Measurements from ENCODE around the gene SOX14.

Gene SOX14

GRCh38 chr3:137764001-137764433, at the start of gene SOX14:
Gene SOX14 (plus strand): TSS chr3:137764315. CDS start chr3:137764785, 470 bp downstream.
- FAIRE-seq (no peak), DNase-seq (ENCODE audit: low spot score) (no peak)

GRCh38 chr3:137714551-137714950, 49.6 kb upstream of the SOX14 start:
- no peak for DNase-seq (ENCODE audit: low spot score)
- FAIRE-seq, result no peak

GRCh38 chr3:137724240-137724639, 39.9 kb upstream of the SOX14 start:
- FAIRE-seq (no peak), DNase-seq (ENCODE audit: low spot score) (no peak)

- DNase-seq (ENCODE audit: low spot score), result no peak
- FAIRE-seq, result no peak
These were observed 26.9 kb upstream of the SOX14 start for GRCh38 chr3:137737208-137737607.

DNA sequence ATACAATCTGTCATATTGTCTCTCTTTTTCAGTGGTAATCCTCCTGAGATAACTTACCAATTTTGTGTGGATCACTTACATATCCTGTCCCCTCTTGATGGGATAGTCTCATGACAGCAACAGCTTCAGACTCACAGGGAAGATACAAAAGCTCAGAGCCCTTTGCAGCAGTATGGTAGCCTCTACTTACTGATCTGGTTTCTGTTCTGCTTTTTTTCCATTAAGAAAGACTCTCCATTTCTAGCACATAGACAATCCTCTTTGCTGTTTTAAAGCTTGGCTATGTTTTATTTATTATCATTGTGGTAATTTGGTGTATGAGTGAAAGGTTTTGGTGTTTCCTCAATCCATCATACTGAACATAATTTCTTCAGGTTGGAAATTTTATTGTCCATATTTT, 25.4 kb upstream of the SOX14 start:
- DNase-seq (ENCODE audit: low spot score) (no peak), FAIRE-seq (no peak)

DNA sequence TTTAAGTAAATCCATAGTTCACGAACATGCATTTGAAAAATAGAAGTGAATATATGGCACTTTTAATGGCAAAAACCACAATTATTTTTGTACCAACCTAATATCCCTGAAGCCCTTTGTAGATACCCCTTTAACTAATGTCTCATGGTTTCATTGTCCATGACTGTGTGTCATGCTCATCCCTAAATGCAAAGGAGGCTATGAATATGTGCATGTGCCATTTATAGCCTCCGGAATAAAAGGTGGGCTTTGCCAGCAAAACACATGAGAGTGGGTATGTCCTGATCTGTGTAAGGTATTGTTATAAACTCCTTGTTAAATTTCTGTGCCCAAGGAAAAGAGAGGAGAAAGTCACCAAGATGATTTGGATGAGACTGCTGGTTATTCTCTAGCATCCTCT, 20.5 kb upstream of the SOX14 start:
- FAIRE-seq (no peak), DNase-seq (ENCODE audit: low spot score) (no peak)

DNA sequence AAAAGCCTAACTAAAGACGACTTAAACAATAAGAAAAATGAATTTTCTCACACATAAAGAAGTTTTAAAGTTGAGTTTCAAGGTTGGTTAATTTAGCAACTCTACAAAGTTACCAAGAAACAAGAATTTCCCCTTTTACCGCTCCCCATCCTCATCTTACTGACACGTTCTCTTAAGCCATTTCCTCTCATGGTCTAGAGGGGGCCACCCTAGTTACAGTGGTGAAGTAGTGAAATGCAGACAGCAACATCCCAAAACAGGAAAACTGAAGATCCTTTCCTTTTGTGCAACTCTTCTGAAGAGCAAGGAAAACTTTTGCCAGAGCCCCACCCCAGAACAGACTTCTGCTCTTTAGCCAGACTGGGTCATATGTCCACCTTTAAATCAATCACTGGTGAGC, 17.3 kb upstream of the SOX14 start:
- FAIRE-seq (no peak), DNase-seq (ENCODE audit: low spot score) (no peak)

DNA sequence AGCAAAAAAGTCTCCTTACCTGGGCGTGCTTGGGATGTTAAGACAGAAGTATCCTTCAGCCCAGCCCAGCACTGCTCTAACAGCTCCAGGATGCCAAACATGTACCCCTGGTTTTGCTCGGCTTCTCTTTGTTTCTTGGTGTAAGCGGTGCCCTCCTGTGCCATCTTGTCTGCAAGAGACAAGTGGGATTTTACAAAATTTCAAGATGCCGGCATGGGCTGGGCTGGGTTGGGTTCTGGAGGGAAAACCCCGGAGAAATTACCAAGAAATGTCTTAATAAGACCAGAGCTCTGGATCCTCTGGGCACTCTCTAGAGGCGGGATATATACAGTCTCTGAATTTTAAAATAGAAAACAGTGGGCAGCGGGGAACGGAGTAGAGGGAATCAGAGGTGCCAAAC, 4.6 kb upstream of the SOX14 start:
- FAIRE-seq (no peak), DNase-seq (ENCODE audit: low spot score) (no peak)

GRCh38 chr3:137760341-137761098, 3.6 kb upstream of the SOX14 start:
- DNase-seq (ENCODE audit: low spot score) (no peak), FAIRE-seq (no peak)

GRCh38 chr3:137761099-137761562, 3.0 kb upstream of the SOX14 start:
- FAIRE-seq (no peak), DNase-seq (ENCODE audit: low spot score) (no peak)

DNA sequence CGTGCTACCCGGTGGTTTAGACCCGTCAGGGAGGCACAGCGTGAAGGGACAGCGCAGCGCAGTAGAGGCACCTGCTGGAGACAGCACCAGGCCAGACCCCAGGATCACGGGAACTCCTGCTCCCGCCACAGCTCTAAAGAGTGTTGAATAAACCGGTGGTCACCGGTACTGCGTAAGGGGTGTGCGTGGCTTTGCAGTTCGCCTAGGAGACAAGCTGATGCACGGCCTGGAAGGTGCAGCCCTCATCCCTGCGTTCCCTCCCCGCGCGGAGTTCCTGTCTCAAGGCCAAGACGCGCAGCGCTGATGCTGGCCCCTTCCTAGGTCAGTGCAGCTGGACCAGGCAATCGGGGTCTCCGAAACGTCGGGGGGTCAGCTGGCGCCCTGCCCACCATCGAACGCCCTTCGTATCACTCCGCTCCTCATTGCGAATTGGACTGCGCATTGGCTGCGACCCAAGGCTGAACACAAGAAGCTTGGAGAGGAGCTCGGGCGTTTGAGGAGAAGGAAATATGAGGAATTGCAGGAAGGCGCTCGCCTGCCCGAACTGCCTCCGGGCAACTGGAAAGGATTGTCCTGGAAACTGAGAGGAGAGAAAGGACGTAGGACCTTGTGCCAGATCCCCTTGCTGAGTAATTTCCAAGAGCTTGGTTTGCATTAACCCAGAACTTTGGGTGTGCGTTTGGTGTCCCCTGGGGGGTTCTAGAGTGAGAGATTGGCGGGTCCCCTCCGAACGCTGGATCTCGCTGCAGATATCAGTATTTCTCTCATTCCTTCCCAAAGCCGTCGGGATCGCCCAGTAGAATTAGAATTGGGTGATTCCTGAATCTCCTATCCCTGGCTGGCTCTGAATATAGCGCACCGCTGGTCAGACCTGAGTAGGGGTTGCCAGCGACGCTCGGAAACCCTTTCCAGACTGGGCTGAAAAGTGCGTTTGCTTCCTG, 2.3 kb upstream of the SOX14 start:
- no peak for DNase-seq (ENCODE audit: low spot score)
- no peak for FAIRE-seq

DNA sequence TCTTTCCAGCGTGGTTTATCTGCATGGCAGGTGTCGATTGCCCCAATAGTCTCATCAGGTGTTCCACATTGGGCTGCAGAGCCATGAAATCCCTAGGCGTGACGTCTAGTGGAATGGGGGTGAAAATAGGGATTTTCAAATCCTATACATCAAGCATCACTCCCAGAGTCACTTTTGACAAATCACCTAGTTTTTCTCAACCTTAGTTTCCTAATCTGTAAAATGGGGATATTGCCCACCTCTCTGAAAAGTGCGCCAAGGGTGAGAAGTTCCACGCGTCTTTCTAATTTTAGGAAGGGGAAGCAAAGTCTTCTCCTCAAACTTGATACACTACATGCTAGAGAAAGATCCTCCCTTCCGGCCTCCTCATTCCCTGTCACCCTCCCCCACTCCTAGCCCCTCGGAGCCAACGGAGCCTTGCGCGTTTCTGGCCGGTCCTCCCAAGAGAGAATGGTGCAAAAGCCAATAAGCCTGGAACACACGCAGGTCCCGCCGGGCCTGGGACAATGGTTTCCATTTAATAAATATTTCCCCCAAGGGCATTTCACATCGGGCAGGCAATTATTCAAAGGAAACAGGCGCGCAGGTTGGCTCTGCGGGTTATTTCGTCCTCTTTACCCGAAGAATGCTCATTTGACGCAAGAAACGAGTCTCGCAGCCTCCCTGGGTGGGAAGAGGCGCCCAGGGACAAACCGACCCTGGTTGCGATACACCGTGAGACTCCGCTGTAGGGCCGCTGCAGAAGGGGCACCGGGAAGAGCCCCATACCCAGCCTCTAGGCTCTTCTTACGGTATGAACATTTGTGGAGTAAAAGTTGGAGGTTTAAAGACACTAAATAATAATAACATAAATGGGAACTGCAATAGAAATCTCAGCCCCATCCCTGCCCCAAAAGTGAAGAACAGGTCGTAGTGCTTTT, 1.2 kb upstream of the SOX14 start:
- FAIRE-seq, result no peak
- DNase-seq (ENCODE audit: low spot score), result no peak

DNA sequence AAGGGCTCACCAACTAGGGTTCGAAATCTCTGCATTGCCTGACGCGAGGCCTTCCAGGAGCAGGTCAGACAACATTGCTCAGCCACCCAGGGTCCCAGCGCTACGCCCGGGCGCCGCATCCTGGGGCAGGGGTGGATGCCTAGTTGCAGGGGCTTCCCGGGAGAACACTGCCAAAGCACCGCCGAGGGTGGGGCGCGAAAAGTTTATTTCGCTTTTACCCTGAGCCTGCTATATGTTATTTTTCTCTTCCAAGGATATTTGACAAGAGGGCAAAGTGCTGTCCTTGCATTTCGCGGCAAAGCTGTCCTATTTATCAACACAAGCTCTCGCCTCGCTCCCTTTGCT, 549 bp upstream of the SOX14 start:
- FAIRE-seq (no peak), DNase-seq (ENCODE audit: low spot score) (no peak)

DNA sequence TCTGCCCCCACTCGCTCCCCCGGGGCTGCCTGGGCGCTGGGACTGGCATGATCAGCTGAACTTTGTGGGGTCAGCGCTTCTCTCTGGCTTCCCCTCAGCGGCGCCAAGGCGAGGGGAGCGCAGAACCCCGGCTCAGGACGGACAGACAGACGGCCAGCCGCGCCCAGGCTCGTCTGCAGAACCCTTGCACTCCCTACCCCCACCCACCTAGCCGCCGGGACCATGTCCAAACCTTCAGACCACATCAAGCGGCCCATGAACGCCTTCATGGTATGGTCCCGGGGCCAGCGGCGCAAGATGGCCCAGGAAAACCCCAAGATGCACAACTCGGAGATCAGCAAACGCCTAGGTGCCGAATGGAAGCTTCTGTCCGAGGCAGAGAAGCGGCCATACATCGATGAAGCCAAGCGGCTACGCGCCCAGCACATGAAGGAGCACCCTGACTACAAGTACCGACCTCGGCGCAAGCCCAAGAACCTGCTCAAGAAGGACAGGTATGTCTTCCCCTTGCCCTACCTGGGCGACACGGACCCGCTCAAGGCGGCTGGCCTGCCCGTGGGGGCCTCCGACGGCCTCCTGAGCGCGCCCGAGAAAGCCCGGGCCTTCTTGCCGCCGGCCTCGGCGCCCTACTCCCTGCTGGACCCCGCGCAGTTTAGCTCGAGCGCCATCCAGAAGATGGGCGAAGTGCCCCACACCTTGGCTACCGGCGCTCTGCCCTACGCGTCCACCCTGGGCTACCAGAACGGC, 621 bp downstream of the SOX14 start:
- FAIRE-seq (no peak), DNase-seq (ENCODE audit: low spot score) (no peak)

- no peak for DNase-seq (ENCODE audit: low spot score)
- no peak for FAIRE-seq
These were observed 1.4 kb downstream of the SOX14 start for GRCh38 chr3:137765310-137766033.

DNA sequence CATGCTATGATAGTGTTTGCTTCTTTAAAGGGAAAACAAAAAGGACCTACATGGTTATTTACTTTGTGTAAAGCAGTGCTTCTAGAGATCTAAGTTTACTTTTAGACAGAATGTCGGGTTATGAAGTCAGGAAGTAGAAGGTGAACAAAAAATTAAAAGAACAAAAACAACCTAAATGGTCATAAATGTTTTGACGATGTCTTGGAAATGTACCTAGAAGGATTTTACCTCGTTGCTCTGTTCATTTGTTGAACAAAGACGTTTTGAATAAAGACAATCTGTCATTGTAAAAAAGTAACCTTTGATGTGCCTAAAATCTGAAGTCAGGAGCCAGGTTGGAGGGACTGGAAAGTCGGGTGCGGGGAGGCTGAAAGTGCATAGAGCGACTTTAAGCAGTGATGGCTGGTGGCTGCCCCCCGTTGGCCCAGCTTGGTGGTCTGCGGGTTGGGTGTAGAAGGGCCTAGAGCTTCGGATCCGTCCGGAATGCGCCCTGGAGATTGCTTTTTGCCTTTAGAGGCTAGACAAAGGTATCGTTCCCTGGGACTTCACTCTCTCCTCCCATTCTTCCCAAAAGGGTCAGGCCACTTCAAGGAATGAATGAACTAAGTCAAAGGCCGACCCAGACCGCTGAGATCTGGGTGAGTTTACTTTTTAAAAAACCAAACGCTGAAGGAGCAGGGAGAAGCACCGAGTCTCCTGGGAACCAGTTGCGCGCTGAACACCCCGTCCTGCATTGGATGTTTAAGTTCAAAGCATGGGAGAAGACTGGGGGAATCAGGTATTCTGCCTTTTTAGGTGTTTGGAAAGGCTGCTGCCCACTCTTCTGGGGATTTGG, 2.1 kb downstream of the SOX14 start:
- no peak for FAIRE-seq

GRCh38 chr3:137766876-137767537, 2.9 kb downstream of the SOX14 start:
- no peak for FAIRE-seq
- DNase-seq (ENCODE audit: low spot score), result no peak

More for the DNA sequence above, 2.1 kb downstream of the SOX14 start:
- no peak for DNase-seq (ENCODE audit: low spot score)

DNA sequence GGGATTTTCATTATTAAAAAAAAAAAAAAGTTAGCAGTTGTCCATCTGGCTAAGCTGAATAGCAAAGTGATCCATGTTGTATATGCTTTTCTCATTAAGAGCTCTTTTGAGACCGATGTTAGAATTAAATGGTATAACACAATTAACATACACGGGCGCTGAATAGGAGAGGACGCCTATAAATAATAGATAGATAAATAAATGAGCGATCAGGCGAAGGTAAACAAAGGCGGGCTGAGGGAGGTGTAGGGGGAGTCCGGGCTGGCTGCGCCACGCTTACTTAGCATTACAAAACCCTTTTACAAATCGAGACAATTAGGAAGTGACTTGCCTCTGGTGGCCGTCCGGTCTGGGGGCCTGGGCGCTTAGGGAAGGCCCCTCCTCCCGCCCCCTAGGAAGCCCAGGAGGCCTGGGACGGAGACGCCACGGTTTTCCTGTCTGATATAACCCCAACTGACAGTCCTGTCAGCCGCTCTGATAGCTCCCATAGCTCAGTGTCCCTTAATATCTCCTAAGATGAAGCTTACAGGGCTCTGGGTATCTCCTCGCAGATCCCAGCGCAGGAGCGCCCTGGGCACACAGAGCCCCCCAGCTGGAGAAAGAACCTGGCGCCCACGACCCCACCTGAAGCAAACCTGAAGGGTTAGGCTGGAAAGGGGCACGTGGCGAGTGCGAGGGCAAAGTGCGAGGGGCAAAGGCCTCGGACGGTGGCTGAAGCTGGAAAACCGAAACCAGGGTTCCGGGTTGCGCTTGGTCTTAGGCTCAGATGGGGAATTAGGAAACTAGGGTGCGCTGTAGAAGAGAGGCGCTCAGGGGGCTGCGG, 3.6 kb downstream of the SOX14 start:
- DNase-seq (ENCODE audit: low spot score) (no peak), FAIRE-seq (no peak)
